GM23338 (cell line): ENCODE results near the gene DKK1. TPM values are rescaled to one million over a fixed set of nuclear protein-coding genes. Genes with fewer than 3 reads are reported as not detected.

Experiments
- ATAC-seq: fragments of 200-7000 bp; cut with Tn5 transposase; 3 replicates; pipeline ENCODE4 v1.9.1; 2020
- DNase-seq: peaks from one replicate; pipeline ENCODE4 v3.0.0-alpha.2; 2015; ENCODE audit warnings: low spot score
- H2AFZ ChIP-seq: fragments of 200-600 bp; sonication (generic); 2 replicates; pipeline ENCODE4 v1.8.0; 2016; ENCODE audit warnings: antibody characterized with exemption, mild to moderate bottlenecking, moderate library complexity
- H3F3A ChIP-seq: fragments of 200-600 bp; sonication (generic); replicated peaks from 2 replicates; pipeline ENCODE4 v1.8.0; 2017; ENCODE audit warnings: antibody characterized with exemption, mixed run types, low read depth
- H3K27ac ChIP-seq: fragments of 200-600 bp; sonication (generic); 2 replicates; pipeline ENCODE4 v1.6.1; 2016; ENCODE audit warnings: low read depth
- H3K27me3 ChIP-seq: fragments of 200-600 bp; sonication (generic); 2 replicates; pipeline ENCODE4 v1.8.0; 2016; ENCODE audit warnings: mild to moderate bottlenecking, mixed run types, moderate library complexity; ENCODE audit not compliant: insufficient read depth
- H3K36me3 ChIP-seq: fragments of 200-600 bp; sonication (generic); 2 replicates; pipeline ENCODE4 v1.8.0; 2016; ENCODE audit warnings: mild to moderate bottlenecking; ENCODE audit not compliant: insufficient read depth
- H3K4me1 ChIP-seq: fragments of 200-600 bp; sonication (generic); 2 replicates; pipeline ENCODE4 v1.8.0; 2016; ENCODE audit warnings: mild to moderate bottlenecking, moderate library complexity; ENCODE audit not compliant: insufficient read depth
- H3K4me2 ChIP-seq: fragments of 200-600 bp; sonication (generic); 2 replicates; pipeline ENCODE4 v1.7.1; 2017; ENCODE audit warnings: mixed run types
- H3K4me3 ChIP-seq: fragments of 200-600 bp; sonication (generic); 2 replicates; pipeline ENCODE4 v1.6.1; 2016; ENCODE audit warnings: mixed run types
- H3K79me2 ChIP-seq: fragments of 200-600 bp; sonication (generic); replicated peaks from 2 replicates; pipeline ENCODE4 v1.8.0; 2017; ENCODE audit warnings: mild to moderate bottlenecking; ENCODE audit not compliant: insufficient read depth
- H3K9me2 ChIP-seq: fragments of 200-600 bp; sonication (generic); 2 replicates; pipeline ENCODE4 v1.8.0; 2017; ENCODE audit not compliant: insufficient read depth
- H4K20me1 ChIP-seq: fragments of 200-600 bp; sonication (generic); replicated peaks from 2 replicates; pipeline ENCODE4 v1.8.0; 2017; ENCODE audit warnings: mild to moderate bottlenecking; ENCODE audit not compliant: insufficient read depth
- H3K27ac Mint-ChIP-seq: 2 replicates; pipeline ENCODE4 v1.8.0; 2020; ENCODE audit warnings: inconsistent platforms, mild to moderate bottlenecking, moderate library complexity, mixed read lengths
- H3K27me3 Mint-ChIP-seq: 3 replicates; pipeline ENCODE4 v1.8.0; 2022; ENCODE audit warnings: low read depth, mild to moderate bottlenecking, moderate library complexity, mixed read lengths, inconsistent platforms; ENCODE audit not compliant: insufficient read depth, poor library complexity
- H3K36me3 Mint-ChIP-seq: 3 replicates; pipeline ENCODE4 v1.8.0; 2021; ENCODE audit warnings: low read depth, mild to moderate bottlenecking, inconsistent platforms, moderate library complexity, mixed read lengths
- H3K4me1 Mint-ChIP-seq: 3 replicates; pipeline ENCODE4 v1.8.0; 2020; ENCODE audit warnings: mild to moderate bottlenecking, inconsistent platforms, mixed read lengths
- H3K4me3 Mint-ChIP-seq: 3 replicates; pipeline ENCODE4 v1.8.0; 2021; ENCODE audit warnings: moderate library complexity, mild to moderate bottlenecking, inconsistent platforms, mixed read lengths
- H3K9me3 Mint-ChIP-seq: 3 replicates; pipeline ENCODE4 v1.8.0; 2020; ENCODE audit warnings: moderate library complexity, mild to moderate bottlenecking, inconsistent platforms, mixed read lengths
- CREB1 ChIP-seq: fragments of 250-450 bp; sonication (Bioruptor Pico); IDR thresholded peaks from 2 replicates; pipeline ENCODE4 v1.5.0; 2020; ENCODE audit warnings: low read depth, mild to moderate bottlenecking, moderate library complexity
- ETS1 ChIP-seq: IDR thresholded peaks from 2 replicates; pipeline ENCODE4 v1.6.1; 2016; ENCODE audit warnings: antibody characterized with exemption
- EZH2 ChIP-seq: fragments of 200-600 bp; sonication (generic); IDR thresholded peaks from one replicate; pipeline ENCODE4 v1.8.0; 2017; ENCODE audit warnings: antibody characterized with exemption, mild to moderate bottlenecking, low read depth; ENCODE audit not compliant: unreplicated experiment
- EZH2phosphoT487 ChIP-seq: fragments of 200-600 bp; sonication (generic); IDR thresholded peaks from one replicate; pipeline ENCODE4 v1.8.1; 2018; ENCODE audit warnings: antibody characterized with exemption; ENCODE audit not compliant: unreplicated experiment
- NANOG ChIP-seq: IDR thresholded peaks from 2 replicates; pipeline ENCODE4 v1.6.1; 2016; ENCODE audit warnings: antibody characterized with exemption, borderline replicate concordance
- POLR2AphosphoS5 ChIP-seq: IDR thresholded peaks from 2 replicates; pipeline ENCODE4 v1.6.1; 2016; ENCODE audit warnings: antibody characterized with exemption, low read depth
- STAT1 ChIP-seq: IDR thresholded peaks from one replicate; pipeline ENCODE4 v1.6.1; 2016; ENCODE audit warnings: antibody characterized with exemption; ENCODE audit not compliant: unreplicated experiment
- ZNF114 ChIP-seq: fragments of 250-450 bp; sonication (Bioruptor Pico); IDR thresholded peaks from 2 replicates; pipeline ENCODE4 v1.5.0; 2020; ENCODE audit warnings: mild to moderate bottlenecking, moderate library complexity
- ZNF331 ChIP-seq: fragments of 250-450 bp; sonication (Bioruptor Pico); IDR thresholded peaks from 2 replicates; pipeline ENCODE4 v1.5.0; 2020; ENCODE audit warnings: low read depth, mild to moderate bottlenecking, moderate library complexity
- ZNF462 ChIP-seq: fragments of 250-450 bp; sonication (Bioruptor Pico); IDR thresholded peaks from 2 replicates; pipeline ENCODE4 v1.5.0; 2020; ENCODE audit warnings: mild to moderate bottlenecking, moderate library complexity
- polyA plus RNA-seq: library from polyadenylated mRNA; unstranded; fragments of >200 nt; fragmentation: Nextera tagmentation; extraction: Ambion mirVana; gene quantifications from 2 replicates; pipeline ENCODE4 v1.2.1, GENCODE V29; 2016
- total RNA-seq: library from RNA; depleted of rRNA; stranded (reverse); fragments of >200 nt; shearing (Covaris generic); gene quantifications from 2 replicates; pipeline ENCODE4 v1.2.3, GENCODE V29; 2014
- TF ChIP-seq, protein P1 (sequence below): IDR thresholded peaks from one replicate; pipeline ENCODE4 v1.6.1; 2018; ENCODE audit warnings: antibody characterized with exemption; ENCODE audit not compliant: unreplicated experiment

The DKK1 gene
- total and polyA plus RNA-seq, 2 experiments from 2014 or later = 0.45 TPM; not detected in 1

GRCh38 chr10:52348037-52348564 is 34.0 kb downstream of the DKK1 start:
- H3K9me2 ChIP-seq = no peaks in the 10 kb centered on the region
- no peak overlapping the region for H3K4me2 ChIP-seq
- H3K27me3 Mint-ChIP-seq = peaks cover 3% of the 10 kb centered on the region
- ATAC-seq (no peak), DNase-seq (no peak)
- no peaks in the 10 kb centered on the region for H4K20me1 ChIP-seq
- H3K4me3 ChIP-seq = no peak overlapping the region
- H3K27ac ChIP-seq = no peak overlapping the region
- TF ChIP-seq STAT1 (no peak), EZH2 (no peak), POLR2AphosphoS5 (no peak), CREB1 (CRISPR knock-in tag) (no peak), NANOG (no peak), ETS1 (no peak), ZNF114 (no peak)
- TF ChIP-seq, protein P1, sequence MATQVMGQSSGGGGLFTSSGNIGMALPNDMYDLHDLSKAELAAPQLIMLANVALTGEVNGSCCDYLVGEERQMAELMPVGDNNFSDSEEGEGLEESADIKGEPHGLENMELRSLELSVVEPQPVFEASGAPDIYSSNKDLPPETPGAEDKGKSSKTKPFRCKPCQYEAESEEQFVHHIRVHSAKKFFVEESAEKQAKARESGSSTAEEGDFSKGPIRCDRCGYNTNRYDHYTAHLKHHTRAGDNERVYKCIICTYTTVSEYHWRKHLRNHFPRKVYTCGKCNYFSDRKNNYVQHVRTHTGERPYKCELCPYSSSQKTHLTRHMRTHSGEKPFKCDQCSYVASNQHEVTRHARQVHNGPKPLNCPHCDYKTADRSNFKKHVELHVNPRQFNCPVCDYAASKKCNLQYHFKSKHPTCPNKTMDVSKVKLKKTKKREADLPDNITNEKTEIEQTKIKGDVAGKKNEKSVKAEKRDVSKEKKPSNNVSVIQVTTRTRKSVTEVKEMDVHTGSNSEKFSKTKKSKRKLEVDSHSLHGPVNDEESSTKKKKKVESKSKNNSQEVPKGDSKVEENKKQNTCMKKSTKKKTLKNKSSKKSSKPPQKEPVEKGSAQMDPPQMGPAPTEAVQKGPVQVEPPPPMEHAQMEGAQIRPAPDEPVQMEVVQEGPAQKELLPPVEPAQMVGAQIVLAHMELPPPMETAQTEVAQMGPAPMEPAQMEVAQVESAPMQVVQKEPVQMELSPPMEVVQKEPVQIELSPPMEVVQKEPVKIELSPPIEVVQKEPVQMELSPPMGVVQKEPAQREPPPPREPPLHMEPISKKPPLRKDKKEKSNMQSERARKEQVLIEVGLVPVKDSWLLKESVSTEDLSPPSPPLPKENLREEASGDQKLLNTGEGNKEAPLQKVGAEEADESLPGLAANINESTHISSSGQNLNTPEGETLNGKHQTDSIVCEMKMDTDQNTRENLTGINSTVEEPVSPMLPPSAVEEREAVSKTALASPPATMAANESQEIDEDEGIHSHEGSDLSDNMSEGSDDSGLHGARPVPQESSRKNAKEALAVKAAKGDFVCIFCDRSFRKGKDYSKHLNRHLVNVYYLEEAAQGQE = no peak
- H3K36me3 ChIP-seq = no peaks in the 10 kb centered on the region
- no peaks in the 10 kb centered on the region for H3F3A ChIP-seq
- no peak overlapping the region for H2AFZ ChIP-seq
- H3K4me1 Mint-ChIP-seq = no peaks in the 10 kb centered on the region
- H3K79me2 ChIP-seq = no peaks in the 10 kb centered on the region
- peaks cover 6% of the 10 kb centered on the region; the same call in 1 of the 3 replicates for H3K9me3 Mint-ChIP-seq
- H3K27ac Mint-ChIP-seq = no peak overlapping the region
- H3K4me3 Mint-ChIP-seq = no peak overlapping the region
- no peaks in the 10 kb centered on the region for H3K27me3 ChIP-seq
- H3K4me1 ChIP-seq = no peaks in the 10 kb centered on the region
- H3K36me3 Mint-ChIP-seq = no peaks in the 10 kb centered on the region

DNA sequence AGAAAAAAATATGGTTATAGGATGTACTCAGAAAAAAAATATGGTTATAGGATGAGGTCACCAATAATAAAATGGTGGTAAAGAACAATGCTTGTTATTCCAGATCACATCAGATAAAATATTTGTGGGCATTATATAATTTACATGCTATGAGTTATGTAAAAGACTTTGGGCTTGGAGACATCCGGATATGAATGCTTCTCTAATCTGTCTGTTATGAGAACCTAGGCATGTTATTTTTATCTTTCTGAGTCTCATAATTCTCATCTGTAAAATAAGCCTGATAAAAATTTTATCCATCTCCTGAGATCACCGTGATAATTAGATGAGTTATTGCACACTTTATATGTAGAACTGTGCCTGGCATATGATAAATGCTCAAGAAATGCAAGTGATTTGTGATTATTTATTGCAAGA is 37.8 kb downstream of the DKK1 start:
- no peaks in the 10 kb centered on the region for H3K79me2 ChIP-seq
- no peak overlapping the region for H3K27ac ChIP-seq
- no peaks in the 10 kb centered on the region for H3F3A ChIP-seq
- Mint-ChIP-seq H3K27ac (no peak overlapping the region), H3K9me3 (no peaks in the 10 kb centered on the region), H3K4me3 (no peak overlapping the region), H3K4me1 (no peaks in the 10 kb centered on the region), H3K27me3 (no peaks in the 10 kb centered on the region), H3K36me3 (no peaks in the 10 kb centered on the region)
- no peaks in the 10 kb centered on the region for H3K4me1 ChIP-seq
- H3K9me2 ChIP-seq = no peaks in the 10 kb centered on the region
- no peaks in the 10 kb centered on the region for H3K36me3 ChIP-seq
- no peak overlapping the region for H3K4me2 ChIP-seq
- no peak for ATAC-seq
- no peak overlapping the region for H3K4me3 ChIP-seq
- no peak for DNase-seq
- no peak overlapping the region for H2AFZ ChIP-seq
- no peaks in the 10 kb centered on the region for H4K20me1 ChIP-seq
- H3K27me3 ChIP-seq = no peaks in the 10 kb centered on the region
- TF ChIP-seq POLR2AphosphoS5 (no peak), CREB1 (CRISPR knock-in tag) (no peak), EZH2phosphoT487 (no peak), ZNF331 (no peak), EZH2 (no peak), ZNF462 (CRISPR knock-in tag) (no peak)
